ENCODE data around the gene PRLR. TPM values are rescaled to one million over a fixed set of nuclear protein-coding genes. Genes with fewer than 3 reads are reported as not detected.

PRLR gene
- total RNA-seq, 3 donors from 2014 or later (not counting 1 experiment from before 2014, with no cell fraction given), result 0.05 to 0.16 (median 0.09) TPM

GRCh38 chr5:35205186-35205585 lies 25.1 kb downstream of the PRLR start:
- intact Hi-C loops (cut with micrococcal nuclease), result no loop called here

DNA sequence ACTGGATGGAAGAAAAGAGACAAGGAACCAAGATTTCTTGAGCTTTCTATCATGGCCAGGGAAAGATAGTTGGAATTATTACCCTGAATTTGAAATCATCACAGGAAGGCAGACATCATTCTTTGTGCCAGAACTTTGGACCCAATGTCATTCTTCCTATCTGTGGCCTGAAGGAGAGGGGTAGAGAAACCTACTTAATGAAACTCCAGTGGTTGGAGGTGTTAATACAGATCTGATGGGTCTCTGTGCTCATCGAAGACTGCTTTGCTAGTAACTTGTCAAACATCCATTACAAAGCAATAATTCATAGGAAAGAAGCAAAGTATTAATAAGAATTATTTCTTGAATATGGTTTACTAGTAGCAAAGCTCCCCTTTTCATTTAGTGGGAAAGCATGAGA lies 26.9 kb downstream of the PRLR start:
- H3K36me3 ChIP-seq (ENCODE audit: control insufficient read depth, insufficient read depth, low read length), result no peaks in the 10 kb centered on the region
- WGBS (ENCODE audit: insufficient coverage), result no CpG with 5 or more reads among the region's 1 CpG
- H3K4me3 ChIP-seq (ENCODE audit: low read length), result no peak overlapping the region
- Mint-ChIP-seq H3K9me3 (peaks cover 0 to 2% of the 10 kb centered on the region in 2 donors), H3K27me3 (ENCODE audit: low read depth in 2 of 2) (peaks cover 4 to 7% of the 10 kb centered on the region in 2 donors), H3K36me3 (no peaks in the 10 kb centered on the region), H3K4me1 (no peaks in the 10 kb centered on the region), H3K27ac (no peak overlapping the region), H3K4me3 (no peak overlapping the region)
- H3K9me3 ChIP-seq (ENCODE audit: control insufficient read depth, insufficient read depth, low read length), result no peaks in the 10 kb centered on the region
- TF ChIP-seq, protein P1, sequence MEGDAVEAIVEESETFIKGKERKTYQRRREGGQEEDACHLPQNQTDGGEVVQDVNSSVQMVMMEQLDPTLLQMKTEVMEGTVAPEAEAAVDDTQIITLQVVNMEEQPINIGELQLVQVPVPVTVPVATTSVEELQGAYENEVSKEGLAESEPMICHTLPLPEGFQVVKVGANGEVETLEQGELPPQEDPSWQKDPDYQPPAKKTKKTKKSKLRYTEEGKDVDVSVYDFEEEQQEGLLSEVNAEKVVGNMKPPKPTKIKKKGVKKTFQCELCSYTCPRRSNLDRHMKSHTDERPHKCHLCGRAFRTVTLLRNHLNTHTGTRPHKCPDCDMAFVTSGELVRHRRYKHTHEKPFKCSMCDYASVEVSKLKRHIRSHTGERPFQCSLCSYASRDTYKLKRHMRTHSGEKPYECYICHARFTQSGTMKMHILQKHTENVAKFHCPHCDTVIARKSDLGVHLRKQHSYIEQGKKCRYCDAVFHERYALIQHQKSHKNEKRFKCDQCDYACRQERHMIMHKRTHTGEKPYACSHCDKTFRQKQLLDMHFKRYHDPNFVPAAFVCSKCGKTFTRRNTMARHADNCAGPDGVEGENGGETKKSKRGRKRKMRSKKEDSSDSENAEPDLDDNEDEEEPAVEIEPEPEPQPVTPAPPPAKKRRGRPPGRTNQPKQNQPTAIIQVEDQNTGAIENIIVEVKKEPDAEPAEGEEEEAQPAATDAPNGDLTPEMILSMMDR (IDR thresholded peaks at IDR 0.05), result no peak
- no peaks in the 10 kb centered on the region for H3K4me1 ChIP-seq (ENCODE audit: control insufficient read depth, insufficient read depth, low read length)
- intact Hi-C loops (cut with micrococcal nuclease), result no loop called here
- no peaks in the 10 kb centered on the region for H3K27me3 ChIP-seq (ENCODE audit: control insufficient read depth, insufficient read depth, low read length)
- ATAC-seq (no peak), DNase-seq (no peak)
- H3K27ac ChIP-seq (ENCODE audit: low read length), result no peak overlapping the region

More at GRCh38 chr5:35205186-35205585, 25.1 kb downstream of the PRLR start:
- TF ChIP-seq, protein P1 (IDR thresholded peaks at IDR 0.05), result no peak
- Mint-ChIP-seq H3K4me1 (no peaks in the 10 kb centered on the region), H3K9me3 (peaks cover 0 to 5% of the 10 kb centered on the region in 2 donors), H3K36me3 (no peaks in the 10 kb centered on the region), H3K4me3 (no peak overlapping the region), H3K27ac (no peak overlapping the region), H3K27me3 (ENCODE audit: low read depth in 2 of 2) (peaks cover 4 to 7% of the 10 kb centered on the region in 2 donors)
- no peaks in the 10 kb centered on the region for H3K36me3 ChIP-seq (ENCODE audit: control insufficient read depth, insufficient read depth, low read length)
- WGBS (ENCODE audit: insufficient coverage), result 67% methylated on average over 1 of the region's 2 CpGs
- H3K27me3 ChIP-seq (ENCODE audit: control insufficient read depth, insufficient read depth, low read length), result no peaks in the 10 kb centered on the region
- H3K4me1 ChIP-seq (ENCODE audit: control insufficient read depth, insufficient read depth, low read length), result no peaks in the 10 kb centered on the region
- no peak for ATAC-seq
- no peak for DNase-seq
- no peaks in the 10 kb centered on the region for H3K9me3 ChIP-seq (ENCODE audit: control insufficient read depth, insufficient read depth, low read length)
- no peak overlapping the region for H3K27ac ChIP-seq (ENCODE audit: low read length)
- no peak overlapping the region for H3K4me3 ChIP-seq (ENCODE audit: low read length)

- ATAC-seq (no peak), DNase-seq (peak in 1 of 2 donors; percentile 42)
- peaks cover 4 to 7% of the 10 kb centered on the region in 2 donors for H3K27me3 Mint-ChIP-seq (ENCODE audit: low read depth in 2 of 2)
- no peak overlapping the region for H3K4me3 Mint-ChIP-seq
- H3K27ac ChIP-seq (ENCODE audit: low read length), result no peak overlapping the region
- no peaks in the 10 kb centered on the region for H3K9me3 ChIP-seq (ENCODE audit: control insufficient read depth, insufficient read depth, low read length)
- H3K27ac Mint-ChIP-seq, result no peak overlapping the region
- H3K4me1 ChIP-seq (ENCODE audit: control insufficient read depth, insufficient read depth, low read length), result no peaks in the 10 kb centered on the region
- no peaks in the 10 kb centered on the region for H3K4me1 Mint-ChIP-seq
- TF ChIP-seq, protein P1 (IDR thresholded peaks at IDR 0.05), result no peak
- H3K36me3 ChIP-seq (ENCODE audit: control insufficient read depth, insufficient read depth, low read length), result no peaks in the 10 kb centered on the region
- H3K4me3 ChIP-seq (ENCODE audit: low read length), result no peak overlapping the region
- intact Hi-C loops (cut with micrococcal nuclease), result no loop called here
- peaks cover 0 to 2% of the 10 kb centered on the region in 2 donors for H3K9me3 Mint-ChIP-seq
- H3K36me3 Mint-ChIP-seq, result no peaks in the 10 kb centered on the region
- no peaks in the 10 kb centered on the region for H3K27me3 ChIP-seq (ENCODE audit: control insufficient read depth, insufficient read depth, low read length)
- 57% methylated on average over 5 of the region's 5 CpGs for WGBS (ENCODE audit: insufficient coverage)
These were observed 27.8 kb downstream of the PRLR start for GRCh38 chr5:35202319-35203111.

All from natural killer cell (primary cell).